H9 (cell line): Measurements from ENCODE around the gene RNU7-1. TPM values are rescaled to one million over a fixed set of nuclear protein-coding genes. Genes with fewer than 3 reads are reported as not detected.

ENCODE experiments used
- DNase-seq: peaks from one replicate; pipeline ENCODE4 v3.0.0-alpha.2; 2017
- H2AFZ ChIP-seq: one replicate; pipeline ENCODE4 v1.6.1; 2013; ENCODE audit warnings: mild to moderate bottlenecking, low read length, control low read depth, moderate library complexity
- H2AK5ac ChIP-seq: 2 replicates; pipeline ENCODE4 v1.6.1; 2013; ENCODE audit warnings: low read length, control low read depth, mixed read lengths; ENCODE audit not compliant: insufficient read length
- H2BK120ac ChIP-seq: one replicate; pipeline ENCODE4 v1.6.1; 2013; ENCODE audit warnings: low read depth, mild to moderate bottlenecking, low read length, control low read depth, inconsistent platforms; ENCODE audit not compliant: poor library complexity, severe bottlenecking
- H2BK12ac ChIP-seq: 2 replicates; pipeline ENCODE4 v1.6.1; 2013; ENCODE audit warnings: low read length, control low read depth, mixed read lengths, low read depth; ENCODE audit not compliant: insufficient read length
- H2BK15ac ChIP-seq: 2 replicates; pipeline ENCODE4 v1.6.1; 2013; ENCODE audit warnings: low read depth, low read length, control low read depth
- H2BK20ac ChIP-seq: one replicate; pipeline ENCODE4 v1.6.1; 2013; ENCODE audit warnings: low read depth, mild to moderate bottlenecking, low read length, control low read depth, inconsistent platforms; ENCODE audit not compliant: poor library complexity, severe bottlenecking
- H2BK5ac ChIP-seq: 2 replicates; pipeline ENCODE4 v1.6.1; 2013; ENCODE audit warnings: low read length, control low read depth, mixed read lengths; ENCODE audit not compliant: insufficient read length
- H3K14ac ChIP-seq: 2 replicates; pipeline ENCODE4 v1.6.1; 2013; ENCODE audit warnings: low read length, control low read depth; ENCODE audit not compliant: insufficient read depth
- H3K18ac ChIP-seq: 2 replicates; pipeline ENCODE4 v1.6.1; 2013; ENCODE audit warnings: low read depth, mild to moderate bottlenecking, mixed read lengths, low read length, control low read depth; ENCODE audit not compliant: insufficient read length
- H3K23ac ChIP-seq: 2 replicates; pipeline ENCODE4 v1.6.1; 2013; ENCODE audit warnings: low read length, control low read depth, mixed read lengths, low read depth; ENCODE audit not compliant: insufficient read length
- H3K23me2 ChIP-seq: 2 replicates; pipeline ENCODE4 v1.6.1; 2013; ENCODE audit warnings: low read depth, mild to moderate bottlenecking, mixed read lengths, low read length, control low read depth; ENCODE audit not compliant: insufficient read length, poor library complexity, severe bottlenecking
- H3K27ac ChIP-seq: 2 replicates; pipeline ENCODE4 v1.5.1; 2013; ENCODE audit warnings: low read length, control low read depth, mixed read lengths, low read depth; ENCODE audit not compliant: insufficient read length
- H3K27me3 ChIP-seq: 2 replicates; pipeline ENCODE4 v1.6.1; 2013; ENCODE audit warnings: low read length, control low read depth, inconsistent platforms; ENCODE audit not compliant: insufficient read depth
- H3K4ac ChIP-seq: 2 replicates; pipeline ENCODE4 v1.6.1; 2013; ENCODE audit warnings: low read depth, mild to moderate bottlenecking, control low read depth, inconsistent platforms, low read length, moderate library complexity
- H3K4me1 ChIP-seq: 2 replicates; pipeline ENCODE4 v1.6.1; 2013; ENCODE audit warnings: low read length, control low read depth, inconsistent platforms; ENCODE audit not compliant: insufficient read depth
- H3K4me2 ChIP-seq: 2 replicates; pipeline ENCODE4 v1.6.1; 2013; ENCODE audit warnings: low read length, control low read depth, mixed read lengths; ENCODE audit not compliant: insufficient read length, insufficient read depth
- H3K56ac ChIP-seq: 2 replicates; pipeline ENCODE4 v1.6.1; 2013; ENCODE audit warnings: low read depth, mild to moderate bottlenecking, mixed read lengths, low read length, control low read depth; ENCODE audit not compliant: insufficient read length
- H3K79me1 ChIP-seq: 2 replicates; pipeline ENCODE4 v1.6.1; 2013; ENCODE audit warnings: low read depth, mild to moderate bottlenecking, moderate library complexity, low read length, control low read depth, inconsistent platforms; ENCODE audit not compliant: insufficient read depth, poor library complexity, severe bottlenecking
- H3K79me2 ChIP-seq: 2 replicates; pipeline ENCODE4 v1.6.1; 2013; ENCODE audit warnings: low read length, control low read depth, inconsistent platforms; ENCODE audit not compliant: insufficient read depth
- H3K9ac ChIP-seq: 2 replicates; pipeline ENCODE4 v1.6.1; 2013; ENCODE audit warnings: low read length, control low read depth, mixed read lengths; ENCODE audit not compliant: insufficient read length; ENCODE audit errors: extremely low read depth
- H3K9me3 ChIP-seq: one replicate; pipeline ENCODE4 v1.6.1; 2013; ENCODE audit warnings: low read depth, low read length, inconsistent platforms; ENCODE audit not compliant: control insufficient read depth
- H3T11ph ChIP-seq: one replicate; pipeline ENCODE4 v1.6.1; 2013; ENCODE audit warnings: mild to moderate bottlenecking, low read length, control low read depth, inconsistent platforms
- H4K20me1 ChIP-seq: one replicate; pipeline ENCODE4 v1.6.1; 2013; ENCODE audit not compliant: control insufficient read depth, insufficient read length, insufficient read depth
- H4K5ac ChIP-seq: 2 replicates; pipeline ENCODE4 v1.6.1; 2013; ENCODE audit warnings: low read depth, mild to moderate bottlenecking, mixed read lengths, low read length, control low read depth; ENCODE audit not compliant: insufficient read length
- H4K8ac ChIP-seq: replicated peaks from 2 replicates; pipeline ENCODE4 v1.6.1; 2013; ENCODE audit warnings: low read length, control low read depth, mixed read lengths, low read depth; ENCODE audit not compliant: insufficient read length
- H4K91ac ChIP-seq: 2 replicates; pipeline ENCODE4 v1.6.1; 2013; ENCODE audit warnings: low read depth, mild to moderate bottlenecking, moderate library complexity, mixed read lengths, low read length, control low read depth; ENCODE audit not compliant: insufficient read length
- H3K27ac Mint-ChIP-seq, 3 experiments: 2 replicates in 2 of 3; 3 replicates in 1 of 3; pipeline ENCODE4 v1.8.0; 2020 to 2021; ENCODE audit warnings: mixed read lengths in 3 of 3, mild to moderate bottlenecking in 1 of 3, moderate library complexity in 1 of 3
- H3K27me3 Mint-ChIP-seq: 2 replicates; pipeline ENCODE4 v1.8.0; 2021; ENCODE audit warnings: low read depth, mild to moderate bottlenecking, moderate library complexity, mixed read lengths
- H3K36me3 Mint-ChIP-seq, 3 experiments: 2 replicates in 2 of 3; 3 replicates in 1 of 3; pipeline ENCODE4 v1.8.0; 2020 to 2021; ENCODE audit warnings: low read depth in 3 of 3, mixed read lengths in 3 of 3; ENCODE audit not compliant: insufficient read depth in 1 of 3
- H3K4me1 Mint-ChIP-seq, 2 experiments: 2 replicates each; pipeline ENCODE4 v1.8.0; 2020; ENCODE audit warnings: mixed read lengths in 2 of 2
- H3K4me3 Mint-ChIP-seq, 2 experiments: 2 replicates in 1 of 2; 3 replicates in 1 of 2; pipeline ENCODE4 v1.8.0; 2020 to 2021; ENCODE audit warnings: mild to moderate bottlenecking in 2 of 2, mixed read lengths in 2 of 2, moderate library complexity in 1 of 2
- H3K9me3 Mint-ChIP-seq, 2 experiments: 2 replicates in 1 of 2; 3 replicates in 1 of 2; pipeline ENCODE4 v1.8.0; 2020; ENCODE audit warnings: mild to moderate bottlenecking in 2 of 2, mixed read lengths in 2 of 2, moderate library complexity in 1 of 2
- CTCF ChIP-seq: fragments of 200-600 bp; sonication (generic); conservative IDR thresholded peaks from 3 replicates; pipeline ENCODE4 v1.8.0; 2021; ENCODE audit warnings: antibody characterized with exemption, mild to moderate bottlenecking
- WGBS: extraction: QIAGEN DNeasy Blood & Tissue Kit; methylation state at CpG from one replicate; pipeline ENCODE4 v1.1.7; 2013; ENCODE audit warnings: missing lambda C conversion rate, low lambda C conversion rate, mixed read lengths; ENCODE audit not compliant: insufficient read length; ENCODE audit errors: extremely low coverage; 5-methylcytosine and 5-hydroxymethylcytosine counted together
- total RNA-seq: library from RNA; stranded (reverse); gene quantifications from 2 replicates; pipeline ENCODE4 v1.2.1, GENCODE V29; 2021

RNU7-1 gene
- total RNA-seq, 1 experiment from 2014 or later: not detected

DNA sequence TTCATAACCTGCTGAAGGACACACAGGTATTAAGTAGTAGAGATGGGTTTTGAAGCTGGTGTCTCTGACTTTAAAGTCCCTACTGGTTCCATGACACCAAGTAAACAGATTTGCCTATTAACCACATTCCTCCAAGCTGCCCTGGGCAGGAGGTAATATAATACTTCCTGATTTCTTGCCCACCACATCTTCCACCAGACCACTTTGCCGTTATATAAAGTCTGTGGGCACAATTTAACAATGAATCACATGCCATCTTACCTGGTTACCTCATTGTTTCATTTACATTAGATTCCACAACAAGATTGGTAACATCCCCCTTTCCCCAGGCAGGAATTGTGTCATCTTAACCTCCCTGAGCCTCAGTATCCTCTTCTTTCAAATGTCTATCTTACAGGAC is 39.9 kb upstream of the RNU7-1 start:
- Histone ChIP-seq H4K5ac (no peak overlapping the region), H3K4me2 (no peak overlapping the region), H3K27ac (no peak overlapping the region), H3K27me3 (no peaks in the 10 kb centered on the region; the same call in 1 of the 2 replicates), H3K4ac (no peak overlapping the region), H3K23ac (no peak overlapping the region), H4K91ac (no peak overlapping the region), H3T11ph (no peak overlapping the region), H4K20me1 (peaks cover 2% of the 10 kb centered on the region), H2BK12ac (no peak overlapping the region), H3K9ac (no peak overlapping the region), H3K18ac (peak overlapping the region; percentile 25), H3K56ac (no peak overlapping the region), H3K9me3 (no peaks in the 10 kb centered on the region), H2BK5ac (no peak overlapping the region), H2AFZ (no peak overlapping the region), H3K79me1 (no peaks in the 10 kb centered on the region), H2BK120ac (no peak overlapping the region), H2AK5ac (no peak overlapping the region), H2BK15ac (no peak overlapping the region), H4K8ac (no peak overlapping the region), H3K14ac (no peak overlapping the region), H3K4me1 (peaks cover 2% of the 10 kb centered on the region; the same call in 1 of the 2 replicates), H3K23me2 (peaks cover 3% of the 10 kb centered on the region), H3K79me2 (no peaks in the 10 kb centered on the region), H2BK20ac (no peak overlapping the region)
- no CpG with 5 or more reads among the region's 1 CpG for WGBS
- no peaks in the 10 kb centered on the region for H3K9me3 Mint-ChIP-seq
- H3K27me3 Mint-ChIP-seq: peaks cover 7% of the 10 kb centered on the region
- peaks cover 4 to 14% of the 10 kb centered on the region in 2 experiments for H3K4me1 Mint-ChIP-seq
- no peak for DNase-seq
- no peaks in the 10 kb centered on the region for H3K36me3 Mint-ChIP-seq
- H3K4me3 Mint-ChIP-seq: no peak overlapping the region
- TF ChIP-seq CTCF: no peak
- peak overlapping the region in 1 of 3 experiments; percentile 17; a peak in 3 of 7 replicates for H3K27ac Mint-ChIP-seq
